HG03521 (cell line): ENCODE measurements around the gene ABLIM3.

Source experiments
- ATAC-seq: cut with Tn5 transposase; IDR thresholded peaks from one replicate; pipeline ENCODE4 v1.9.1; 2021; ENCODE audit warnings: mild to moderate bottlenecking, moderate library complexity; ENCODE audit not compliant: unreplicated experiment

Gene ABLIM3

DNA sequence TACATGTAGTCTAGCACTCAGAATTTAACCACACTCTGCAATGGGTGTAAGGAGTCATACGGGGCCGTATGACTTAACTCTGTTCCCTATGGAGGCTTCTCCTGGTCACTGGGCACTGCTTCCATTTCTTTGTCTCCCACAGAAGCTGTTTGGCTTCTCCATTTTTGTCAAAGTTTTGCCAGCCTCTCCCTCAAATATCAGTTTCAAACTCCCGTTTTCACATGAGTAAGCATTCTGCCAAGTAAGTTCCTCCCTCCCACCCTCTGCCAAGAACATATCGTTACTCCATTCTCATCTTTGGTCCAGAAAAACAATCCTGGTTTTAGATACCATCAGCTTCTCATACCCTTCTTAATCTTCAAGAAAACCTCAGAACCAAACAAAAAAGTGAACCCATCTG is 136.5 kb downstream of the ABLIM3 start:
- no peak for ATAC-seq

DNA sequence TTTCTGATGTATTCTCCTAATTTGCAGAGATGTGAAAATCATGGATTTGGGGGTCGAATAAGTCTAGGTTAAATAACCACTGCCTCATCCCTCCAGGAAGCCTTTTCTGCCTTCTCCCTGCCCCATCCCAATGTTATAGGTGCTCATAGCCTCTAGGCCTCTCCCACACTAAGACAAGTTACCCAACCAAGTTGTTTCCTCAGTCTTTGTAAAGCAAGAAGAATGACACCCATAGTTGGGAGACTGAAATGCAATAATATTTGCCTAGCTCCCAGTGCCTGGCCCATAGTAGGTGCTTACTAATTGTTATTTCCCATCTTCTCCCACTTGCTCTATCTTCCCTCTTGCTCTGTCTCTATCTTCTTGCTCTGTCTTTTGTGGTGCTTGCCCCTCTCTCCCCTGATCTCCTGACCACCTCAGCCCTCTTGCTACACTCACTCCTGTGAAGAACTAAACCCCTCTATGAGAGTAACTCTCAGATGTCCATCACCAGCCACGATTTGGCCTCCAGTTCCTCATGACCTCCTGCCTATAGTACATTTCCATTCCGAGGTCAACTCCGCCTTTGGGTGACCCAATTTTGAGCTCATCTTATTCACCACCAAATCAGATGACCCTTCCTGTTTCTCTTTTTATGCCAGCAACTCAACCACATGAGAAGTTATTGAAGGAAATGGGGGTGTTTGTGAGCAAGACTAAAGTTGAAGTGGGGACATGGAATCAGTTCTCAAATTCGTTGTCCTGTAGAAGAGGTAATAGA is 137.3 kb downstream of the ABLIM3 start:
- ATAC-seq = no peak

DNA sequence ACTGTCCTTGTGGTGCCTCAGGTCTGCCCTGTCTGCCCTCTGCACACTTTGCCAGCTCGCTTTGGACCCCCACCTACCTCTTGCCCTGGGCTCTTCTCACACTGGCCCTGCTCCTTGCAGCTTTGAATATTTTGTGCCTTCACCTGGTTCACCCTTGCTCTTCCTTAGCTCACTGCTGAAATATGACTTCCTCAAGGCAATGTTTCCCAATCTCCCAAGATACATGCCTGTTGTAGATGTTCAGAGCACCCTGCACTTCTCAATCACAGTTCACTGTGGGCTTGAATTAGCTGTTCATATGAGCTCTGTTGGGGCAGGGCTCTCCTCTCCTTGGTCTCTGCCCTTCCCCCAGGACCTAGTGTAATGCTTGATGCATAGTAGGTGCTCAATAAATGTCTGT is 138.4 kb downstream of the ABLIM3 start:
- no peak for ATAC-seq

DNA sequence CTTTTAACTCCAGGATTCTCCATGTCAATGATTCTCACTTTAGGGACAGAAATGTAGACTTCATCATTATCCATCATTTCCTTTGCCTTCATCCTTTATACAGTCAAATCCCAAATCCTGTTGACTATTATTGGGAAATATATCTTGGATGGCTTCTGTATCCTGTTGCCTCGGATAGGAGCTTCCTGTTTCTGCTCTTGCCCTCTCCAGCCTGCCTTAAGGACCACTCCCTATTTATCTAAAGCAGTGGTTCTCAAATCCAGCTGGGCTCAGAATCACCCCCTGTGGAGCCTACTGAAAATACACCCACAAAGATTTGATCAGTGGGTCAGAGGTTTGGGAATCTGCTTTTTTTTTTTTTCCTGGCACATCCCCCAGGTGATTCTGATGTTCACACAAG is 138.8 kb downstream of the ABLIM3 start:
- ATAC-seq = no peak

DNA sequence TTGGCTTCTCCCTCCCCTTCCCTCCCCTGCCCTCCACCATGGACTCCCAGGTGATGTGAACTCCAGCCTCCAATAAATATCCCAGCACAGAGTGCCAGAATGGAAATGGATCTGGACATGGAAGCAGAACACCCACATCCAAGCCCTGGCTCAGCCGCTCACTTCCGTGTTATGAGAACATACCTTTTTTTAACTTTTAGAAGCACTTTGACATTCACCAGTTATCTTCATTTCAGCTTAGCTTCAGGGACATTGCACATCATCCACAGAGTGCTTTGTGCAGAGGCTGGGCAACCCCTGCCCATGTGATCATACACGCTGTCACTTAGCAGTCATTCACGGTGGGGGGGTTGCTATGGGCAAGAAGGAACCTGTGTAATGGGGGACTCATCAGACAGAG is 139.5 kb downstream of the ABLIM3 start:
- ATAC-seq = no peak

DNA sequence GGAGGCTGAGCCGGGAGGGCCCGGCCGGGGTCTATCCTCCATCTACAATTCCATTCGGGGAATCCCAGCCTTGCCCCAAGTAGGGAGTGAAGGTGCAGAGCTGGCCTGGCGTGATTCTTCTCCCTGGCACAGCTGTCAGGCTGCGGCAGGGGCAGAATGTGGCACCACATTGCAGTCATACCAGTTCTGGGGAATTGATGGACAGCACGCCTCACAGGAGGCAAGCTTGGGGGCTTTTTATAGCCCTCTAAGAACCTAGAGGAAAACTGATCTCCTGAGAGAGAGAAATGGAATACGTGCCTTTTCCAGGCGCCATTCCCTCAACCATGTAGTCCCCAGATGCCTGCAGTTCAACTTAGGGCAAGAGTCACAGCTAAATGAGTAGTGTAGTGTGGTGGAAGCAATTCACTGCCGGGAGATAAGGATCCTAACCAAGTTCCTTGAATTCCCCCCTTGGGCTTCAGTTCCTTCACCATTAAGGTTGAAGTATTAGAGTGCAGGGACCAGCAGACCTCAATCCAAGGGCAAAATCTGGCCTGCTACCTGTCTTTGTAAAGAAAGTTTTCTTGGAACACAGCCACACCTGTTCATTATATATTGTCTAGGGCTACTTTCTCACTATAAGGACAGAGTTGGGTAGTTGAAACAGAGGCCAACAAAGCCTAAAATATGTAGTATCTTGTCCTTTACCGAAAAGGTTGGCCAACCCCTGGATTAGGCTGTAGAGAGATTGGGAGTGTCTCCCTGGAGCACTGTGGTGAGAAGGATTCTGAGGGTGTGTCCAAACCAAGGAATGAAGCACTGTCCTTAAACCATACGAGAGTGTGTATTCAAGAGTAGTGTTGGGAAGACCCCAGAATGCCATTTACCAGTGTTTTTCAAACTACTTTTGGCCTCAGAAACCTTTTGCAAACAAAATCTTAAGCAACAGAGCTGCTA is 141.0 kb downstream of the ABLIM3 start:
- no peak for ATAC-seq

DNA sequence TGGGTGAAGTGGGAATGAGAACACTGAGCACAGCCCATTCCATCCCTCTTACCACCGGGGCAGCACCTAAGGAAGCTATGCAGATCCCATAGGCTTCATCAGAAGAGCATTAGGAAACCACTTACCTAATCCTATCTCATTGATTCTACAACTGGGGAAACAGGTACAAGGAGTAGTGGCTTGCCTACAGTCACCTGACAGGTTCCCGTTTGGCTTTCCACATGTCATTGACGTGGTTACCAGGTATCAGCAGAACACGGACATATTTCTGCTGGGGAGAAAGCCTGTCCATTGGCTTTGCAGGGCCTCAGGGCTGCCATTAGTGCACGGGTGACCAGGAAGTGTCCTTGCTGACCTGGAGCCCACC is 141.7 kb downstream of the ABLIM3 start:
- no peak for ATAC-seq

DNA sequence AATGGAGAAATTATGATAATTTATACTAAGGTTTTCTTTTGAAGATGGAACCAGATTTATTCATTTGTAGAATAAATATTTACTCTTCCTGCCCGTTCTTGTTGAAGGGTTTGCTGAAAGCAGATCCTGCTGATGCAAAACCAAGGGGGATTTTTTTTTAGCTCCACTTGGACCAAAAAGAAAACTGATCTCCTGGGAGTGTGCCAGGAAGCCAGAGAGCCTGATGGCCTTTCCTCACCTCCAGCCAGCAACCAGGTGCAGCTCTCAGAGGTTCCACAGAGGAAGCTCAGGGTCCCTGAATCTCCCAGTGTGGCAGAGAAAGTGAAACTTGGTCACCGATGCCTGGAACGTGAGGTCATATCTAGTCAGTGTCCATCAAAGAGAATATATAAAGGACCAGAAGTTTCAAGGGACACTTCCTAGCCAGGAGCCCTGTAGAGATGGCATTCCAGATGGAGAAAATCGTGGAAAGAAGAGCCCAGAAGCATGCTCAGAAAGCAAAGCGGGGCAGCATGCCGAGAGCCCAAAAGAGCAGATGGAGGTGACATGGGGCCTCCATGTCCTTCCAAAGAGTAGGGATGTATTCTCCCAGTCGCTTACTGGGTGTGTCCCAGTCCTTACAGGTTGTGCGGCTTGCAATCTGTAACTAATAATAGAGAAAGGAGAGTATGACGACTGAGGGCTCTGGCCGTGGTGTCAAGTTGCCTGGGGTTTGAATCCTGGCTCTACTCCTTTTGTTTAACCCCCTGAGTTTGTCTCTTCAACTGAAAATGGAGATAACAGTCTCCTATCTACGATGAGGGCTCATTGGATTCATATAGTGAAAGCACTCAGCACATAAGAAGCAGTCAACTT is 142.6 kb downstream of the ABLIM3 start:
- no peak for ATAC-seq

DNA sequence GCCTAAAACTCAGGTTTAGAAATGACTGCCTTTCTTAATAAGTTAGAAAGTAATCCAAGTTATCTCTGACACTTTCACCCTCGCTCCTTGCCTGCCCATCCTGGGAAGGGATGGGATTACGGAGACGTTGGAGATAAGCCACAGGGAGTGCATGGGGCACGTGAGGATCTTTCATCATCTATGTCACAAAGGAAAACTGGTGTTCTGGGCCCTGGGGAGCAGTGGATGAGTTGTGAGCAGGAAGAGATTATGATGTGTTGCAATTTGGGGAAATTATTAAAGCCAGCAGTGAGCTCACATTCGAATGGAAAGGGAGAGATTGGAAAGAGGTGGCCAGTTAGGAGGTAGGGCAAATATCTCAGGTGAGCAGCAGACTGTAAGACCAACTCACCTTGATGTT is 143.2 kb downstream of the ABLIM3 start:
- no peak for ATAC-seq

DNA sequence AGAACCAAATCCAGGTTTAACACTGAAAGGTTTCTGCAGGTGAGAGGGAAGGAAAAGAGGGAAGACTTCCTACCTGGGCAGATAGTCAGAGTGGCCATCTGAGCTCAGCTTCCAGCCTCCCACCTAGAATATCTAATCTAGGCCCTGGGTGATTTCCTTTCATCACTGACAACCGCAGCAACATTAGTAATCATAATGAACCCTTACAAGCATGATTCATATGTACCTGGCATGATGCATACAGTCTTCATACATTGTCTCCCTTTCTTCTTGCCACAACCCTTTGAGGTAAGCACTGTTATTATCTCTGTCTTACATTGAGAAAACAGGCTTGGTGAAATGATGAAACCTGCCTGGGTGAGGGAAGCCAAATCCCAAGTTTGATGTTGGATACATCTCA is 143.9 kb downstream of the ABLIM3 start:
- ATAC-seq = no peak

DNA sequence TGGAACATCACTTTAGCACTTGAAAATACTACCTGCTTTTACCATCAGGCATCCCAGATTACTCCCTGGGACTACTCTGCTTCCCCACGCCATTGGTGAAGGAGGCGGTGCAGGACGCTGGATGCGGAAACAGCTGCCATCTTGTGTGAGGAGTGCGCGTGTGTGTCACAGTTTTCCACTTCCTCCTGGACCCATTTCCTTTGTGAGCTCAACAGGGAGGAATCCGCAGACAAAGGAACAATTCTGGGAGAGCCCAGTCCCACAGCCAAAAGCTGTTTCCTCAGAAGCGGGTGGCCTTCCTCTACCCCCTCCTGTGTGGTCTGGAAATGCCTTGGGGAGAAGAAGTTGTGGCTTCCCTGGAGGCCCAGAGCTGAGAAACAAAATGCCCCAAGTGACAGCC is 147.1 kb downstream of the ABLIM3 start:
- ATAC-seq = no peak

DNA sequence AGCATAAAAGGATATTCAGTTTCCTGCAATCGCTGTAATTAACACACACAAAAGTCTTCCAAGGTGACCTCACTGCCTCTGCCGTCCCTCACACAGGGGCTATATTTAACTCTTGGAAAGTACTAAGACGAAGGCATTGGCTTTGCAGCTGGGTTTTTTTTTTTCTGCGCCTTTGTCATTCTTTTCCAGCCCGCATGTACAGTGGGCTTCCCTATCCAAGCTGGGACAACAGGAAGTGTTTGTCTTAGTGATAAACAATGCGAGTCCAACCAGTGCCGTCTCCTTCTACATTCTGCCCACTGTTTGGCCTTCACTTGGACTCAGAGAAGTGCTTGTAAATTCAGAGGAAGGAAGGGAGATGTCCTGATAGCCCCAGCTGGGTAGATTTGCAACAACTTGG is 148.0 kb downstream of the ABLIM3 start:
- no peak for ATAC-seq

DNA sequence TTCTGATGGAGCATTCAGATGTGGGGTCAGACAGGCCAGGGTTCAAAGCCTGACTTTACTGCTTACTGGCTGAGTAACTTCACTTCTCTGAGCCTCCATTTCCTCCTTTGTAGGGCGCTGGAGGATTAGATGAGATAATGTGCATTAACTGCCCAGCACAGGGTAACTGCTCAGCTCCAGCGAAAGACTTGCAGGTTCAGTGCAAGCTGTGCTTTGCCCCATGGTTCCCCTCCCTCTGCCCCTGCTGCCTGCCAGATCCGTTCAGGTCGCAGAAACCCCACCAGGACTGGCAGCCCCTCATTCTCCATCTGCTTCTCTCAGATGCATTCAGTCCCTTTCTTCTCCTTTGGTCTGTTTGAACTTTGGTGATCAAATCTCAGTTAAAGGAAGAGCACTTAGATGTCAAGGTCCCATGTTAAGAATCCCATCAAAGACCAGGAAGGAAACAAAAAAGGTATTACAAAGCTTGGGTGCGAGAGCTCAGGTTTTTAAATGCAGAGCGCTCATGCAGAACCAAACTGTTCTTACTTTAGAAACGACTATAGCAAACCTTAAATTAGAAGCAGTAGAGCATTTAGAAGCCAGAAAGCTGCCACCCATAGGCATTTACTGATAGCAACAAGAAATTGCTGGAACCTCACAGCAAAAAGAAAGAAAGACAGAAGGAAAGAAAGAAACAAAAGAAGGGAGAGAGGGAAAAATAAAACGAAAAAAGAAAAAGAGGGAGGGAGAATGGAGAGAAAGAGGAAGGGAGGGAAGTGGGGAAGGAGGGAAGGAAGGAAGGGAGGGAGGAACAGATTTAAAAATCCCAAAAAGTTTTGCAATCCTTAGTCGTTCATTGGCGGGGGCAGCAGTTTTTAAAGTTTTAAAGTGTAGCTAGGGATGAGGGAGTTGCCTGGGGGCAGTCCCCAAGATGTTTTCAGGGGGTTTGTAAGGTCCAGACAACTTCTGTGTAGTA is 153.9 kb downstream of the ABLIM3 start:
- no peak for ATAC-seq

DNA sequence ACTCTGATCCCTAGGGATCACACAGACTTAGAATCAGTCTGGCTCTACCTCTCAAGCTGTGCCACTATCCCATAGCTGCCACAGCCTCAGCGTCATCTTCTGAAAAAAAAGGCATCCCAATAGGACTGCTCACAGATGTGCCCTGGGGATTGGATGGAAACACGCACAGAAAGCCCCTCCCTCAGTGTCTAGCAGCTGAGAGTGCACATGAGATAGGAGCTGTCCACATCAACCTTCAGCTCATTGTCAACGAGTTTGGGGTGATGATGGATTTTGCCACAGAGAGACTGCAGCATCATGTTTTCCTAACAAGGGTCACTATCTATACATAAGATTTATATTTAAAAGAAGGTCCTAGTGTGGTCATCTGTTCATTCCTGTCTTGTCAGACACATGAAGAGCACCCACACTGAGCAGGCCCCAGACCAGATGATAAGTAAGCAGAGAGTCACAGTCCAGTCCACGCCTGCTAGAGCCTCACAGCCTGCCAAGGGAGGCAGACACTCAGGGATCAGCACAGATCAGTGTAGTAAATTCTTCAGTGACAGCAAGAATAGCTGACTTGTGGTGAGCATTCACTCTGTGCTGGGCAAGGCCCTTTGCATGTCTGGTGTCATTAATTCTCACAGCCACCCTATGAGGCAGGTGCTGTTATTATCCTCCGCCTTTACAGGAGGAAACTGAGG is 156.2 kb downstream of the ABLIM3 start:
- no peak for ATAC-seq

DNA sequence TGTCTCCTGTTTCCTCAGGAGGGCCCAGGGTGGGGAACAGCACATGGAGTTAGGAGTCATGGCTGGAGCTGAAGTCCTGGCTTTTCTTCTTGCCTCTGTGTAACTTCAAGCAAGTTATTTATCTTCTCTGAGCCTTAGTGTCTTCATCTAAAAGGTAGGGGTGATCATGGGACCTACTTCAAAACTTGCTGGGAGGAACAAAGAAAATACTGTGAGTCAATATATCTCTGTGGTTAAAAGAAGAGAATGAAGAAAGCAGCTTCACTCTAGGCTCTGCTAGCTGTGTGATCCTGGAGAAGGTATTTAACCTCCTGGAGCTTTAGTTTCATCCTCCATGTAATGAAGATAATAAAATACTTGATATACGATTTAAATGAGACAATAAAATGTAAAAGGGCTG is 156.9 kb downstream of the ABLIM3 start:
- ATAC-seq = no peak

DNA sequence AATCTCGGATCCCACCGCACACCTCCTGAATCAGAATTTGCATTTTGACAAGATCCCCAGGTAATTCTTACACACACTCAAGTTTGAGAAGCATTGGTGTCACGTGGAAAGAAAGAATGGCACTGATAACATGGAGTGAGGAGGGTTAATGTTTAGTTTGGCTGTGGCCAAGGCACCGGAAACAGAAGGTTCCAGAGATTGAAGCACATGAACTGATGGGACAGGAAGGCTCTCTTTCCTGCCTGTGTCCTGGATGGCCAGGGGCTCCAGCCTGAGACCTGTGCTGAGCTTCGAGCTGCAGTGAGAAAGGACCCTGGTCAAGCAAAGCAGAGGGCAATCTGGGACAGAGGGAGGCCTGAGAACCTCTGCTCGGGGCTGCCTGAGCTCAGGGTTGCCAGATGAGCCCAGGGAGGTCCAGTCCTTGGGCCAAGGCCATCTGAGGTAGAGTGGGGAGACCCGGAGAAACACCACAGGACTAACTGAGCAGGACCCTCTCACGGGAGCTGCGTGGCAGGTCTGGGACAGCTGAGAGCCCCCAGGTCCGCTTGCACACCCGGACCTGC is 157.6 kb downstream of the ABLIM3 start:
- ATAC-seq = no peak

DNA sequence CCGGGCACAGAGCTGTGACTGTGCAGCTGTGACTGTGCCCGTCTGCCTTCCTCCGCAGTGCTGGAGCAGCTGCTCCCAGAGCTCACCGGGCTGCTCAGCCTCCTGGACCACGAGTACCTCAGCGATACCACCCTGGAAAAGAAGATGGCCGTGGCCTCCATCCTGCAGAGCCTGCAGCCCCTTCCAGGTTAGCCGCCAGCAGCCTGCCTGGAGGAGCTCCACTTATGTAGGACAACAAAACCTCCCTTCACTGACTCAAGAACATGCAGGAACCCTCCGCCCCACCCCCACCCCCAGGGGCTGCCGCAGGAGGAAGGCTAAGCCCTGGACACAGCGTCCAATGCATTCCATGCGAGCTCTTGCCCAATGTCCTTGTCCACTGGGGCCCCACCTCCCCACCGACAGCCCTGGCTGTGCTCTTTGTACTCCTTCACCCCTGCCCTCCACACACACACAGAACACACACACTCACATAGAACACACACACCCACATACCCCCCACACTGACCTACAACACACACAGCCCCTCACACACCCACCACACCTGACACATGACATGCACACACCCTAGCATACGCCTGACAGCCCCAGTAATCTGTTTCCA is 158.3 kb downstream of the ABLIM3 start:
- no peak for ATAC-seq

DNA sequence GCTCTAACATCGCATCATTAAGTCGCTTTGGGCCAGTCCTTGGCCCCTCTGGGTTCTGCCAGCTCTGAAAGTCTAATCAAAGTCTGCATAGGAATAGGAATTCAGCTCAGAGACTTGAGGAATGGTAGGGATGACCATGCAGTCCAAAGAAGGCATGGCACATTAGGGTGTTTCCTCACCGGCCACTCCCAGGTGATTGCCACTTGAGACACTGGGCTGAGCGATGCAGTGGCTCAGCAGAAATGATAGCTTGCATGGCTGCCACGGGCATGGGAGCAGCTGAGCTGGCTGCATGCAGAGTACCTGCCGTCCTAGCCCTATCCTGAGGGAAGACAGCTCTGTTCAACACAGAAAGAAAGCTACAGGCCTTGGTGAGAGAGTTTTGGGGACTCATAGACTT is 159.1 kb downstream of the ABLIM3 start:
- no peak for ATAC-seq
